Stimulated activated CD8-positive, alpha-beta memory T cell treated with anti-CD3 and anti-CD28 coated beads, Interleukin-15, amount 100 ng/mL, for 48 hours (primary cell): Measurements from ENCODE around the gene CTXND2.
A peak's percentile ranks its signal among the peaks of the same experiment; 100 is the strongest.
"Not testable (repeated sequence)": the region's sequence is repeated elsewhere in the genome, so short reads cannot be mapped to it uniquely, and the experiment has no call there.

Experiments used
- DNase-seq, 2 donors: peaks; one replicate each; pipeline ENCODE4 v3.0.0-alpha.2; 2020; ENCODE audit warnings: low read depth in 2 of 2

CTXND2 gene

GRCh38 chr1:150890033-150890416 is 3.1 kb downstream of the CTXND2 start:
- no peak for DNase-seq

- no peak for DNase-seq
Observed at GRCh38 chr1:150893336-150893913, 6.5 kb downstream of the CTXND2 start.

GRCh38 chr1:150895618-150896017 is 8.7 kb downstream of the CTXND2 start:
- DNase-seq, result no peak

GRCh38 chr1:150899795-150900194 is 12.9 kb downstream of the CTXND2 start:
- DNase-seq, result not testable (repeated sequence)

- DNase-seq, result no peak
Observed at GRCh38 chr1:150902346-150902745, 15.4 kb downstream of the CTXND2 start.

GRCh38 chr1:150902751-150903150 is 15.8 kb downstream of the CTXND2 start:
- DNase-seq, result no peak

- DNase-seq, result no peak
Observed at GRCh38 chr1:150905301-150905700, 18.4 kb downstream of the CTXND2 start.

- no peak for DNase-seq
Observed at GRCh38 chr1:150906329-150906728, 19.4 kb downstream of the CTXND2 start.

GRCh38 chr1:150906813-150907212 is 19.9 kb downstream of the CTXND2 start:
- DNase-seq, result no peak

GRCh38 chr1:150909585-150910180 is 22.7 kb downstream of the CTXND2 start:
- DNase-seq, result no peak

GRCh38 chr1:150912623-150913022 is 25.7 kb downstream of the CTXND2 start:
- no peak for DNase-seq

- DNase-seq, result no peak
Observed at GRCh38 chr1:150917387-150917786, 30.5 kb downstream of the CTXND2 start.

GRCh38 chr1:150922519-150922975 is 35.6 kb downstream of the CTXND2 start:
- DNase-seq, result peak; percentile 59 to 66

- DNase-seq, result no peak
Observed at GRCh38 chr1:150925080-150925479, 38.1 kb downstream of the CTXND2 start.

GRCh38 chr1:150926097-150926741 is 39.3 kb downstream of the CTXND2 start, which contains the start of gene SETDB1:
SETDB1 (plus strand) TSS chr1:150926363; CDS start chr1:150927715, 1,352 bp downstream.
- DNase-seq, result peak; percentile 92 to 95

- DNase-seq, result no peak
Observed at GRCh38 chr1:150927624-150928023, 40.7 kb downstream of the CTXND2 start.

GRCh38 chr1:150928286-150928685 is 41.4 kb downstream of the CTXND2 start:
- no peak for DNase-seq

- DNase-seq, result not testable (repeated sequence)
Observed at GRCh38 chr1:150928775-150929174, 41.8 kb downstream of the CTXND2 start.

GRCh38 chr1:150931773-150932172 is 44.8 kb downstream of the CTXND2 start:
- no peak for DNase-seq

GRCh38 chr1:150944856-150945255 is 57.9 kb downstream of the CTXND2 start:
- no peak for DNase-seq

- no peak for DNase-seq
Observed at GRCh38 chr1:150954708-150955107, 67.8 kb downstream of the CTXND2 start.

GRCh38 chr1:150955280-150955679 is 68.3 kb downstream of the CTXND2 start:
- DNase-seq, result no peak

GRCh38 chr1:150957666-150958065 is 70.7 kb downstream of the CTXND2 start:
- DNase-seq, result no peak
